GM19035 (cell line): ENCODE measurements around the gene DBX2.
"Not testable (repeated sequence)": the region's sequence is repeated elsewhere in the genome, so short reads cannot be mapped to it uniquely, and the experiment has no call there.

Source experiments
- ATAC-seq: cut with Tn5 transposase; IDR thresholded peaks from one replicate; pipeline ENCODE4 v1.9.1; 2021; ENCODE audit not compliant: unreplicated experiment

Gene DBX2

DNA sequence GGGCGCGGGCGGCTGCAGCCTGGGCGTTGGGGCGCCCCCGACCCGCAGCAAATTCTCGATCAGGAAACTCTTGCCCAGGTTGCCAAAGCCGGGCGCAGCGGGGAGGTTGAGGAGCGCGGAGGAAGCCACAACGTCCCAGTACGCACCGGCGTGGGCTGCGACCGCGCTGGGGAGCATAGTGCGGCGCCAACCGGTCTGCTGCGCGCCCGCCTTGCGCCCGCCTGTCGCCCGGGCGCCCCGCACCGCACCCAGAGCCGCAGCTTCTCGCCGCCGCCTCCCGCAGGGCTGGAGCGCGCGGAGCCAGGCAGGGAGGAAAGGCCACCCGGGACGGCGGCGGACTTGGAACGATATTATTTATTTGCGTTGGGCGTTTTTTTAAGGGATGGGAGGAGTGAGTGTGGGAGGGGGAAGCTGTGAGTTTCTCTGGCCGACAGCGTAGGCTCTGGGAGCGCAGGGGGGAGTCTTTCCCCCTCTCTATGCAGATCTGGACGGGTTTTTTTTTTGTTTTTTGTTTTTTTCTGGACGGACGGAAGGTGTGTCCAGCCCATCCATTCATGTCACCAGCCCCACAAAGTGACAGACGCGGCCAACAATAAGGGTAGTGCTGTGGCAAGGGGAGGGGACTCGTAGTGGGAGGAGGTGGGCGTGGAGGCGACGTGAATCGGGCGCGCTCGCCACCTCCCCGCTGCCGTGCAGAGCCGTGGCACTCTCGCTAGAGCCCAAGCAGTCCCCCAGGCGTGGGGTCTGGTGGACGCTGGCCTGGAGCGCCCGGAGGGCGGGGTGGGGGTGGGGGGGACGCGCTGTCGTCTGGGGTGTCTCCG, at the start of gene DBX2:
Gene DBX2 (minus strand): TSS at position 349 of the 821 bp plus-strand sequence. CDS start 172 bp downstream, at position 177.
- ATAC-seq = no peak

DNA sequence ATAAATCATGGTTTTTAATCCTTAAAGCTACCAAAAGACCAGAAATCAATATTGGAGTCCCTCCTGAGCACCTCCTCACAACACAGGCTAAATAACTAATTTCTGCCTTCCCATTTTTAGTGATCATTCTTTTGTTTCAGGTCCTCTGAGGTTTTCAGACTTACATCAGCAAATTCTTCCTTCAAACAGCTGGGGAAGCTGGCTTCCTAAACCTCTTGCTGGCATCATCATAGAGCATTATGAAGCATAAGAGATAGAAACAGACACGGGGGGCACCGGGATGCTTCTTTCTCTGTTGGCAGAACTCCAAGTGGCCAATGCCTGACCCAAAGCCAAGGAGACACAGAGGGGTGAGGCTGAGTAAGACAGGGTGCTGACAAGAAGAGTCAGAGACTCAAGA, 47.9 kb upstream of the DBX2 start:
- ATAC-seq = no peak

DNA sequence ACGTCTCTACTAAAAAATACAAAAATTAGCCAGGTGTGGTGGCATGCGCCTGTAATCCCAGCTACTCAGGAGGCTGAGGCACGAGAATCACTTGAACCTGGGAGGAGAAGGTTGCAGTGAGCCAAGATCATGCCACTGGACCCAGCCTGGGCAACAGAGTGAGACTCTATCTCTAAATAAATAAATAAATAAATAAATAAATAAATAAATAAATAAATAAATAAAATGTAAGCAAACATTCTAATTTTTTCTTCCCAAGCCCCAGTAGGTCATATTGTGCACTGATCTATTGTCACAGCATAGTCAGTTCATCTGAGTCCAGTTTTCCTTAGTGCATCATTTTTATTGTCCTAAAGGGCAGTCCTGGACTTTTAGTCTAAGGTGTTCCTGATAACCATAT, 44.5 kb upstream of the DBX2 start:
- not testable (repeated sequence) for ATAC-seq

DNA sequence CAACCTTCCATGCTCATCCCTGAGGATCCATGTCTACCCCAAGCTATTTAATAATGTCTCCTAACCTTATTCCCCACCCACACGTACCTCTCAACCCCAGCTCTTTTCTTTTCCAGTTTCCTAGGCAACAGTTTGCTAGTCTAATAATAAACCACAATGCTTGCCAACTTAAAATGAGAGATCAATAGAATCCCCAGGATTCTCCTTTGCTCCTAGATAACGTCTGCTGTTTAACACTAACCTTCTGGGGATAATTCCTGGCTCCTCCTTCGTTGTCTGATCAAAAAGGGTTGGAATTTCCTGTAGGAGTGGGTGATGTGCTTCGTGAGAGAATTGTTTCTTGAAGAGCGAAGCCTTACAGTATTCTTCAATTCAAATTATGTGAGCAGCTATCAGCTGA, 42.2 kb upstream of the DBX2 start:
- ATAC-seq = no peak

DNA sequence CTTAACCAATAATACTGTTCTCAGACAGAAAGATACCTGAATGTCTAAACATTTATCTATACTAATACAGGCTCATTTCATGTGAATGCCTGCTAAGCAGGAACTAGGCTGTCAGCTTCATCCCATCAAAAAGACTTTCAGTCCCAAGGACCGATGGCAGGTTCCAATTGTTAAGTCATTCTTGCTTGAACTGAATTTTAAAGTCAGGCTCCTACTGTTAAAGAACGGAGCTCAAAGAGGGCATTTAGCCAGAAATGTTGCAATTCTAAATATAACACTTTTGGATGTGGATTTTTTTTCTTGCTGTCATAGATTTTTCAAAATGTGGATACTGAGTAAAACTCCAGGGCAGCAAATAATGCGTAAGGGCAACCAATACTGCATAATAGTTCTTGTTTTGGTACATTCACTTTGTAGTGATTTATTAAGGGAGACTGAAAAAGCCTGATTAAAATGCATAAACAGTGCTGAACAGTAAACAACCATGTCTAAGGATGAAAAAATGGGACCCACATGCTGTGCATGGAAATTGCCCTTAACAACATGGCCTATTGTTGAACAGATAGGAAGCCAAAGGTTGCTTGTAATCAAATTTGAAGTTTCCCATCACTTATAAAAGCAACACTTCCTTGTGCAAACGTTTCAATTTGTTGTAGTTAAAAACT, 38.6 kb upstream of the DBX2 start:
- no peak for ATAC-seq

DNA sequence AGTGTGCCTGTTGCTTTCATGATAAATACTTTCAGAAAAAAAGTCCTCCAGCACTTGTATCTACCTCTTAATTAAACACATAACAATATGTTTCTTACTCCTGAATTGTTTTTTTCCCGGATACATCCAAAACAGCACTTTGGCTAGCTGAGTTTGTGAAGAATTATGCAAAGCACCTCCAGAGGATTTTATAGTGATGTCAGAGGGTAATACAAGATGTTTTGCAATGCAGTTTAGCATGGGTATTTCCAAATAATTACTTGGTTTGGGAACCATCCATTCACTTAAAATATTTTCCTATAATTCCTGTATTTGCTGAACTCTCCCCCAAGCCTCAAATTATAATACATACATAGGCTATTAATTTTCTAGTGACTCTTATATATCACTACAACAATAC, 37.7 kb upstream of the DBX2 start:
- no peak for ATAC-seq

DNA sequence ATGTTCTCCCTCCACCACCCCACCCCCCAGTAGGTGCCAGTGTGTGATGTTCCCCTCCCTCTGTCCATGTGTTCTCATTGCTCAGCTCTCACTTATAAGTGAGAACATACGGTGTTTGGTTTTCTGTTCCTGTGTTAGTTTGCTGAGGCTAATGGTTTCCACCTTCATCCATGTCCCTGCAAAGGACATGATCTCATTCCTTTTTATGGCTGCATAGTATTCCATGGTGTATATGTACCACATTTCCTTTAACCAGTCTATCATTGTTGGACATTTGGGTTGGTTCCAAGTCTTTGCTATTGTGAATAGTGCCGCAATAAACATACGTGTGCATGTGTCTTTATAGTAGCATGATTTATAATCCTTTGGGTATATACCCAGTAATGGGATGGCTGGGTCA, 33.3 kb upstream of the DBX2 start:
- not testable (repeated sequence) for ATAC-seq

DNA sequence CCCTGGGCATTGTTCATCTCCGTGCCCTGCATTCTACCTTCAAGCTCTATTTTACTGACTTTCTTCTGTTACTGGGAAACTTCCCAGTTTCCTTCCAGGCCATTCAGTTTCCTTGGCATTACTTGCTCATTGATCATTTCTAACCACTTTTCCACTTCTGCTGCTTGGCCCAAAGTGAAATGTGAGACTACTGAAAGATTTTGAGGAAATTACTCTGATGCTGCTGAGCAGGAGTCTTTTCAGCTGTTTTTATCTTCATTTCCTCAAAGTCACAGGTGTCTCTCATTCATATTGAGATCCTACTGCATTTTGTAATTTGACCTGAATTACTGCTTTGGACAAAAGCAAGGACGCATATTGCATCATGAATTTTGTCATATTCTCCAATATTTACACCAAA, 26.4 kb upstream of the DBX2 start:
- no peak for ATAC-seq

DNA sequence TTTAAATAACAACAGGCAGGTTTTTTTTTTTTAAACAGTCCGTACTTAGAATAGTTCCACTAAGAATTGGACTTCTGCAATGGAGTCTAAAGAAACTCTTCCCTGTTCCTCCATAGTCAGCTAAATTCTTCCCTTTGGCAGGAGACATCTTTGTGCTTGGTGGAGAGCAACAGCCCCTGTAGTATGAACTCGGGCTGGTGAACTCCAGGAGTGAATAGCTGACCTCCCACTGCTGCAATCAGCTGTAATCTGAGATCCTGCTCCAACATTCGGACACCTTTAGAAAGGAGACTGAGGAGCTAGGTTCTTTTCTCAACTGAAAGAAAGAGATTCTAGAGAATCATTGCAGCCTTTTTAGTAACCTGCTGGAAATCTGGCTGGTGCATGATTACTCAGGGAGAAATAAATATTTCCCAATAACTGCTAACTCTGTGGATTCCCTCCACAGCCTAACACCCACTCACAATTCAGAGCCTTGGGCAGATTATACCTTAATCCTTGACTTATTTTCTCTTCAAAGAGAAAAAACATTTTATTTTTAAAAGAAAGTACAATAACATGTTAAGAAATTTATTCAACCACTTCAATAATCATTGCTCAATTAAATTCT, 25.6 kb upstream of the DBX2 start:
- no peak for ATAC-seq

DNA sequence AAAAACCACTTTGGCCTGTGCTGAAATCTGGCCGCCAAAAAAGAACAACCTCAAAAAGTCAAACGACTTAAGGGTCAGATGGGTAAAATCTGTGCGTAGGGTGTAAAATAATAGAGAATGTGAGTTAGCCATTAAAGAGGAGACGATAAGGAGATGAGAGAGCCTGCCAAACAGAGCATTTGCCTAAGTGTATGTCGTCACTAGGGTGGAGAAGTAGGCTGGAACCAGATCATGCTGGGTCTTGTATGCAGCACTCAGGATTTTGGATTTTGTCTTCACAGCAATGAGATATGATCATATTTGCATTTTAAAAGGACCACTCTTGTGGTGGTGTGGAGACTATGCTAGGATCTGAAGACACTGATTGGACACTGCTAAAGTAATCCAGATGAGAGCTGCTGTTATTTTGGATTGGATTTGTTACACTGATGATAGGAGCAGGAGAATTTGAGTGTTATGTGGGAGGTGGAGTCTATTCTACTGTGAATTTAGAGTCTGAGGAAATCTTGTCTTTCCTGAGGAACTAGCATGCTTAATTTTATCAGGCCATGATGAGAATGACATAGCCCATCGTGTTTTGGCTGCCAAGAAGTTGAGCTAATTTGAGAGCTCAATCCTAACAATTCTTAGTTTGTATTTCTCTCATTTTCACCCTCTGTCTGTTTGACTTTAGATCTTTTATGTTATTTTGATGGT, 24.8 kb upstream of the DBX2 start:
- ATAC-seq = no peak

DNA sequence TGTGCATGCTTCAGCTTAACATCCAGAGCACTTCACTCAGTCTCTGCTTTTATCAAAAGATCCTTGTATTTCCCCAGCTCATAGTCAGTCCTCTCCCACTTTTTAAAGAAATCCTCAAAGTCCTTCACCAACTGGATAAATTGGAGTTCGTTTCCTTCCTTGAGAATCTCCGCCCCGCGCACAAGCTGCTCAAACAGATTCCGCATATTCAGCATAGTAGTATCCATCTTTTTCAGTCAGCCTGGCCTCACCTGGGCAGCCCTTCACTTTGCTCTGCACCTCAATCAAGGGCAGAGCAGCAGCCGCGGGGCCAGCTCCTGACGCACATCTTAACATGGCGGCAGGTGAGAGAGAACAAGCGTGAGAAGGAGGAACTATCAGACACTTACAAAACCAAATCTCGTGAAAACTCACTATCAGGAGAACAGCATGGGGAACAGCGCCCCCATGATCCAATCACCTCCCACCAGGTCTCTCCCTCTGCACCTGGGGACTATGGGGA, 14.3 kb upstream of the DBX2 start:
- no peak for ATAC-seq

DNA sequence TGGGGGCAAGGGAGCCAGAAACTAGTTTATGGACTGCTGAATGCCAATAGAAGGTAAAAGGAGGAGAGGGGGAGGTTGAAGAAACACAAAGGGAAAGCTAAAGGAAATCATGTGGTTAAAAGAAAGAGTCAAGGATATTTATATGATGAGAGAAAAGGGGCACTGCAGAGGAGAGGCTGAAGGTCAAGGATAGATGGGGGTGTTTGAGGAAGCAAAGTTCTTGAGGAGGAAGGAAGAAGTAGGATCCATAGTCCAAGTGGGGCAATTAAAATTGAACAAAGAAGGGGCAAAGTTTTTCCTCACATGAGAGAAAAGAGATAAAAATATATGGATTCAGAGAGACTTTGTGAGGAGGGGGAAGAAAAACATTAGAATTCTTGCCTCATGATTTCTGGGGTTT, 10.1 kb upstream of the DBX2 start:
- no peak for ATAC-seq

DNA sequence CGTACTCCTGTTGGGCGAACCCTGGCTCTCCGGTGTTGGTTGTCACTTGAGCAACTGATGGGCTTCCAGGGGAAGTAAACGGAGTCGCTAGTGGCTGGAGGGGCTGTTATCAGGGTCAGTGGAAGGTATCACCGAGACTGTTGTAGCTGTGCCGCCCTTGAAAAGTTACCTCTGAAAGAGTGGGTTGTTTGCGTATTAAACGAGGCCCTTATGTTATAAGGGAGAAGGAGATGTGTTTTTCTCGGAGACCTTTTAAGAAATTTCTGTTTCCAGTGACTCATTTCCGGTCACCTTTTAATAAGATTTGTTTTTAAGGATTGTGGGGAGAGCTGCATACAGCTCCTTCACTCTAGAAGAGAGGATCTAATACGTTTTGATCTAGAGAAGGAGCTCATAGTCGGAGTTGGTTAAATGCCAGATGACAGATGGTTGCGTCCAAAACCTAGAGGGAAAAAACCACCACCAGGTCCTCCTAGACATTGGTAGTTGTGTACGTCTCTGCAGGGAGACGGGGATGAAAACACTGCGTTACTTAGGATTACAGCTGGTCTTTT, 750 bp upstream of the DBX2 start:
- ATAC-seq = no peak

DNA sequence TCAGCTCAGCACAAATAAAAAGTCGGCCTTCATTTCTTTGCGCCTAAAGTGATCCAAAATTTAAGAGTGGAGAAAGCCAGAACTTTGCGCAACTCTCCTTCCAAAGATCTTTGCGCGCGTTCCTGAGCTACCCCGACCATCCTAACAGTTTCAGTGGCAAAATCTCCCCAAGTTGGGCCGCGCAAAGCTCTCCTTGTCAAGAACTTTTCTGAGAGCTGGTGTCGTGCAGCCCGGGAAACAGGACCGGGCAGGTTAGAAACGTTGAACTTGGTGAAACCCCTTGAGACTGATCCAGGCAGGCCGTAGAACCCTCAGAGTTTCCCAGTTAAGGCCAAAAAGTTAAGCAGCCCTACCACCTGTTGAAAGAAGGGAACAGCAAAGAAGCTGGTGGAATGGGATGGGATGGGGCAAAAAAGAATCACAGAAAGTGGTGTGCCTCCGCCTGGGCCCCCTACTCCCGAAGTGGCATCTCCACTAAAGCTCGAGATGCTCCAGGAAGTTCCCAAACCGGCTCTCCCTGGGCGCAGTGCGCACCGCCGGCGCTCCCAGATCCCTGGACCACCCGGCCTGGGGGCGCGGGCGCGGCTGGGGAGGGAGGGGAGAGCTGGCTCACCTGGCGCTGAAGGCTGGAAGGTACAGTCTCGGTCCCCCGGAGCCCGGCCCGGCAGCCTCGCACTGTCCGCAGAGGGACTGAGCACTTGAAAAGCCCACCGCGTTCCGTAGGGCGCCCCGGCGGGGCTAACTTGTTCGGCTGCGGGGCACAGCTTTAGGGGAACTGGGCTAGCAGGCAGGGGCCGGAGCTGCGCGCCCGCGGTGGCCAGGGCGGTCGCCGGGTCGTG, 768 bp downstream of the DBX2 start:
- ATAC-seq = no peak

DNA sequence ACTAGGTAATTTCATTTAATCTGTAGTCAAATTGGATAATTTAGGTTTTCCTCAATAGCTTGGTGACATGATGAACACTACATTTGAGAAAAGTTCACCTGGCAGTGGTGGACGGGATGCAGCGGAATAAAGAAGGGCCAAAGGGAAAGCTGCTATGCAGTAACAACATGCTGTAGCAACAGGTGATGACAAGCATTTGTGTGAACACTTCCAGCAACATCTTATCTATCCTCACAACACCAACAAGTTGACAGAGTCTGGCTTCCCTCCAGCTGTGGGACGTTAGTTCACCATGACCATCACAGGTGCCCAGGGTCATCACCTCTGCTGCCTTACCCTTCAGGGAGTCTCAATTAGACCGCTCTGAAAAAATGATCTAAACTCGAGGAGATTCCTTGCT, 8.3 kb downstream of the DBX2 start:
- ATAC-seq = no peak

DNA sequence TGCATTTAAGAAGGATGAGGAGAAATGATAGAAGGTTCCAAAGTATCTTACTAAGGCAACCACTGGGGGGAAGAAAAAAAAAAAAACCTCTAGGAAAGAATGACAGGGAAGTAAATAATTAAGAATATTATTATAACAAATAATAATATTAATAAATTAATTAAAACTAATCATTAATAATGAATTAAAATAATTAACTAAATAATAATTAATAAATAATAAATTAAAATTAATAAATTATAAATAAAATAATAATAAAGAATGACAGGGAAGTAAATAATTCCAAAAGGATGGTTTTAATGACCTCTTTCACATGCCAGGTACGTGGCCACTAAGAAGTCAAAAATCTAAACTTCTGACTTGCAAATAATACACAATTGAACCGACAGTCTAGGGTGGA, 9.9 kb downstream of the DBX2 start:
- no peak for ATAC-seq

DNA sequence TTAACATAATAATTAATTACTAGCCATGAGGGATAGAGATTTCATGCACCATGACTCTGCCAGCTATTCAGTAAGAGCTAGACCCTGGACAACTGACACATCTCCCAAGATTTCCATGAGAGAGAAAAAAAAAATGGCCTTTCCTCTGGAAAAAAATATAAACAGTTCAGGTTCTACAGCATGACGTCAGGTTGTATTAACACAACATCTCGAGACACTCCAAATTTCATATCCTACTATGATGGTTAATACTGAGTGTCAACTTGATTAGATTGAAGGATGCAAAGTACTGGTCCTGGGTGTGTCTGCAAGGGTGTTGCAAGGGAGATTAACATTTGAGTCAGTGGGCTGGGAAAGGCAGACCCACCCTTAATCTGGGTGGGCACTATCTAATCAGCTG, 11.1 kb downstream of the DBX2 start:
- no peak for ATAC-seq

DNA sequence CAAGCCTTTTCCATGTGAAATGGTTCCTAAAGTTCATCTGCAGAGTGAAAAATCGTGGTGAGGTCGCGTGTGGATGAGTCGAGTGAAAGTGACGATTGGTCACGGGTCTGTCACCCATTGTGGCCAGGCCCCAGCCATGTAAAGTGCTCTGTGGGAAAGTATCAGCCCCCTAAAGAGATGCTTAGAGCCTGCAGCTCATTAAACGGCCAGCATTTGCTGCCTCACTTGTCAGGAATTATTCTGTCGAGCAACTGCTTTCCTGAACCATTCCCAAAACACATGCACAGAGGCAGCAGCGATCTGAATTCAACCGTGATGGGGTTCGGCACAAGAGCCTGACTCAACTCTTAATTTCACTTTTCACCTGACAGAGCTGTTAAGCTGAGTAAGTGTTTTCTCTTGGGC, 16.0 kb downstream of the DBX2 start:
- no peak for ATAC-seq

DNA sequence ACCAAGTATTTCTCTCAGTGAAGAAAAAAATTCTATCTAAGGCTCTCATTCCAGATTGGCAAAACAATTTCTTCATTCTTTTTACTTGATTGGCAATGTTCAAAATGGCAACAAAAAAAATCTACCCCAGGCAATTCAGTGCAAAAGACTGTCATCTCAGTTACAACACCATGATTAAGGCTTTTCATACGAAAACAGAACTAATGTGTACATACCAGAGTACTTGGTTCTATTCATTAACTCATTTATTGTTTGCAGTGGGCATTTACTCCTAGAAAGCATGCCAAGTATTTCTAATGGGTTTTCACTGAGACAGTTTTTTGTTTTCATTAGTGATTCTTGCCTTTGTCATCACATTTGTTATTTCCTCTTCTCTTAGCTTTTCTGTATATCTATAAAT, 33.0 kb downstream of the DBX2 start:
- no peak for ATAC-seq

DNA sequence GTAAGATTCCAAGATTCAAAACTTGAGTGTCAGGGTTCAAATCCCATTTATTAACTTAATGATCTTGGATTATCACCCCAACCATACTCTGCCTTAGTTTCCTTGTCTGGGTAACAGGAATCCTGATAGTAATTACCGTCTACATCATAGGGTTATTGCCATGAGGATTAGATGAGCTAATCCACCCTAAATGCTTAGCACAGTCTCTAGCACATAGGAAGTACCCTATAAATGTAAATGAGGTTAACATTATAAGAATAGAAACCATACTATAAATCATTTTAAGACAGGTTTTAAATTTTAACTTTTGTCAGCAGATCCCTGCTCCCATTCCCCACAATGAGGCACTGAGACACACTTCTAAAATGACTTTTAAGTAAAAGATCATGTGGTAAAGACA, 36.5 kb downstream of the DBX2 start:
- ATAC-seq = no peak
